Activated CD4-positive, alpha-beta memory T cell treated with anti-CD3 and anti-CD28 coated beads, Interleukin-2, amount 10 ng/mL, durations not matched to agents 7 days and 5 days (primary cell): ENCODE measurements around the gene ADAMTS2. TPM values are rescaled to one million over a fixed set of nuclear protein-coding genes. Genes with fewer than 3 reads are reported as not detected.

ENCODE experiments used
- CTCF ChIA-PET: fragments of 350-600 bp; sonication (Branson Sonifier 250); formaldehyde crosslinking; loops from one replicate; lab custom pipeline; 2021; ENCODE audit warnings: antibody characterized with exemption, inconsistent platforms; lab: Charles Lee
- POLR2A ChIA-PET: fragments of 350-600 bp; sonication (Branson Sonifier 250); formaldehyde crosslinking; loops from one replicate; lab custom pipeline; 2021; ENCODE audit warnings: antibody characterized with exemption; lab: Charles Lee
- DNase-seq: peaks from one replicate; pipeline ENCODE4 v3.0.0-alpha.2; 2020
- H3K27ac Mint-ChIP-seq: one replicate; pipeline ENCODE4 v1.8.0; 2021; ENCODE audit warnings: mild to moderate bottlenecking, mixed read lengths
- H3K27me3 Mint-ChIP-seq: one replicate; pipeline ENCODE4 v1.8.0; 2021; ENCODE audit warnings: mixed read lengths
- H3K36me3 Mint-ChIP-seq: one replicate; pipeline ENCODE4 v1.8.0; 2021; ENCODE audit warnings: low read depth, mixed read lengths
- H3K4me1 Mint-ChIP-seq: one replicate; pipeline ENCODE4 v1.8.0; 2021; ENCODE audit warnings: mixed read lengths
- H3K4me3 Mint-ChIP-seq: one replicate; pipeline ENCODE4 v1.8.0; 2021; ENCODE audit warnings: mild to moderate bottlenecking, mixed read lengths
- H3K9me3 Mint-ChIP-seq: one replicate; pipeline ENCODE4 v1.8.0; 2021; ENCODE audit warnings: mixed read lengths
- total RNA-seq, 2 experiments: library from RNA; stranded (reverse); gene quantifications; one replicate each; pipeline ENCODE4 v1.2.3, GENCODE V29; 2021

Gene ADAMTS2
- total RNA-seq, 2 experiments from 2014 or later: not detected

GRCh38 chr5:179163236-179164155 is 181.8 kb downstream of the ADAMTS2 start:
- ChIA-PET POLR2A (no interaction called here), CTCF (no interaction called here)
- H3K4me1 Mint-ChIP-seq: peaks cover 3% of the 10 kb centered on the region
- no peaks in the 10 kb centered on the region for H3K36me3 Mint-ChIP-seq
- H3K4me3 Mint-ChIP-seq: no peak overlapping the region
- DNase-seq: no peak
- H3K9me3 Mint-ChIP-seq: peaks cover 8% of the 10 kb centered on the region
- H3K27ac Mint-ChIP-seq: no peak overlapping the region
- H3K27me3 Mint-ChIP-seq: no peaks in the 10 kb centered on the region

- DNase-seq: no peak
- Mint-ChIP-seq H3K27ac (no peak overlapping the region), H3K4me3 (no peak overlapping the region), H3K4me1 (peaks cover under 1% of the 10 kb centered on the region), H3K27me3 (no peaks in the 10 kb centered on the region), H3K9me3 (peaks cover 8% of the 10 kb centered on the region), H3K36me3 (no peaks in the 10 kb centered on the region)
- ChIA-PET CTCF (no interaction called here), POLR2A (no interaction called here)
Observed at GRCh38 chr5:179162351-179163235, 182.7 kb downstream of the ADAMTS2 start.

GRCh38 chr5:179161901-179162300 is 183.4 kb downstream of the ADAMTS2 start:
- peaks cover 8% of the 10 kb centered on the region for H3K9me3 Mint-ChIP-seq
- H3K4me1 Mint-ChIP-seq: no peaks in the 10 kb centered on the region
- H3K4me3 Mint-ChIP-seq: no peak overlapping the region
- no peak for DNase-seq
- H3K27ac Mint-ChIP-seq: no peak overlapping the region
- no peaks in the 10 kb centered on the region for H3K27me3 Mint-ChIP-seq
- H3K36me3 Mint-ChIP-seq: no peaks in the 10 kb centered on the region
- ChIA-PET CTCF (no interaction called here), POLR2A (no interaction called here)

GRCh38 chr5:179160584-179160983 is 184.7 kb downstream of the ADAMTS2 start:
- CTCF ChIA-PET: no interaction called here
- H3K27me3 Mint-ChIP-seq: no peaks in the 10 kb centered on the region
- H3K36me3 Mint-ChIP-seq: no peaks in the 10 kb centered on the region
- H3K27ac Mint-ChIP-seq: no peak overlapping the region
- DNase-seq: no peak
- no peak overlapping the region for H3K4me3 Mint-ChIP-seq
- peaks cover 8% of the 10 kb centered on the region for H3K9me3 Mint-ChIP-seq
- POLR2A ChIA-PET: no interaction called here
- no peaks in the 10 kb centered on the region for H3K4me1 Mint-ChIP-seq

- Mint-ChIP-seq H3K27ac (no peak overlapping the region), H3K27me3 (no peaks in the 10 kb centered on the region), H3K4me3 (no peak overlapping the region), H3K4me1 (no peaks in the 10 kb centered on the region), H3K9me3 (peaks cover 8% of the 10 kb centered on the region), H3K36me3 (no peaks in the 10 kb centered on the region)
- no peak for DNase-seq
- CTCF ChIA-PET: no interaction called here
- POLR2A ChIA-PET: no interaction called here
Observed at GRCh38 chr5:179158556-179158955, 186.7 kb downstream of the ADAMTS2 start.

- H3K4me1 Mint-ChIP-seq: no peaks in the 10 kb centered on the region
- DNase-seq: no peak
- peaks cover 1% of the 10 kb centered on the region for H3K9me3 Mint-ChIP-seq
- H3K27me3 Mint-ChIP-seq: no peaks in the 10 kb centered on the region
- no peaks in the 10 kb centered on the region for H3K36me3 Mint-ChIP-seq
- ChIA-PET CTCF (no interaction called here), POLR2A (no interaction called here)
- H3K27ac Mint-ChIP-seq: no peak overlapping the region
- no peak overlapping the region for H3K4me3 Mint-ChIP-seq
Observed at GRCh38 chr5:179154991-179155955, 190.0 kb downstream of the ADAMTS2 start.

- H3K9me3 Mint-ChIP-seq: no peaks in the 10 kb centered on the region
- POLR2A ChIA-PET: no interaction called here
- H3K27me3 Mint-ChIP-seq: no peaks in the 10 kb centered on the region
- H3K4me1 Mint-ChIP-seq: no peaks in the 10 kb centered on the region
- H3K4me3 Mint-ChIP-seq: no peak overlapping the region
- CTCF ChIA-PET: no interaction called here
- no peaks in the 10 kb centered on the region for H3K36me3 Mint-ChIP-seq
- DNase-seq: no peak
- H3K27ac Mint-ChIP-seq: no peak overlapping the region
Observed at GRCh38 chr5:179154346-179154990, 190.8 kb downstream of the ADAMTS2 start.

- H3K4me3 Mint-ChIP-seq: no peak overlapping the region
- ChIA-PET CTCF (no interaction called here), POLR2A (no interaction called here)
- no peaks in the 10 kb centered on the region for H3K9me3 Mint-ChIP-seq
- H3K27ac Mint-ChIP-seq: no peak overlapping the region
- no peaks in the 10 kb centered on the region for H3K4me1 Mint-ChIP-seq
- no peaks in the 10 kb centered on the region for H3K36me3 Mint-ChIP-seq
- no peak for DNase-seq
- H3K27me3 Mint-ChIP-seq: no peaks in the 10 kb centered on the region
Observed at GRCh38 chr5:179153921-179154345, 191.3 kb downstream of the ADAMTS2 start.

- no peak overlapping the region for H3K27ac Mint-ChIP-seq
- POLR2A ChIA-PET: no interaction called here
- H3K27me3 Mint-ChIP-seq: no peaks in the 10 kb centered on the region
- no peaks in the 10 kb centered on the region for H3K4me1 Mint-ChIP-seq
- H3K36me3 Mint-ChIP-seq: no peaks in the 10 kb centered on the region
- CTCF ChIA-PET: no interaction called here
- no peaks in the 10 kb centered on the region for H3K9me3 Mint-ChIP-seq
- no peak for DNase-seq
- H3K4me3 Mint-ChIP-seq: no peak overlapping the region
Observed at GRCh38 chr5:179153341-179153901, 191.8 kb downstream of the ADAMTS2 start.

GRCh38 chr5:179152941-179153340 is 192.3 kb downstream of the ADAMTS2 start:
- Mint-ChIP-seq H3K9me3 (no peaks in the 10 kb centered on the region), H3K27me3 (no peaks in the 10 kb centered on the region), H3K4me1 (no peaks in the 10 kb centered on the region), H3K36me3 (no peaks in the 10 kb centered on the region), H3K4me3 (no peak overlapping the region), H3K27ac (no peak overlapping the region)
- ChIA-PET POLR2A (no interaction called here), CTCF (no interaction called here)
- no peak for DNase-seq

GRCh38 chr5:179152144-179152895 is 192.9 kb downstream of the ADAMTS2 start:
- Mint-ChIP-seq H3K4me1 (no peaks in the 10 kb centered on the region), H3K4me3 (no peak overlapping the region), H3K9me3 (peaks cover 3% of the 10 kb centered on the region), H3K27me3 (no peaks in the 10 kb centered on the region), H3K27ac (no peak overlapping the region), H3K36me3 (no peaks in the 10 kb centered on the region)
- DNase-seq: no peak
- CTCF ChIA-PET: no interaction called here
- POLR2A ChIA-PET: no interaction called here
